HepG2 (cell line): ENCODE data around the gene HK3. TPM values are rescaled to one million over a fixed set of nuclear protein-coding genes. Genes with fewer than 3 reads are reported as not detected.

Experiments
- ATAC-seq: fragments of 200-7000 bp; cut with Tn5 transposase; 3 replicates; pipeline ENCODE4 v1.9.1; 2020; ENCODE audit warnings: mild to moderate bottlenecking, moderate library complexity
- BruUV-seq: library from RNA; stranded (reverse); fragments of 400-500 nt; replicated peaks from 2 replicates; lab custom pipeline; 2021; lab: Mats Ljungman, UMichigan
- CTCF ChIA-PET: fragments of 300-600 bp; formaldehyde crosslinking; extraction: SDS; loops from one replicate; lab custom pipeline; 2021; ENCODE audit warnings: low total read pairs, inconsistent platforms, low intra/inter-chr PET ratio; lab: Yijun Ruan, JAX
- POLR2A ChIA-PET: fragments of 350-600 bp; sonication (Branson Sonifier 250); formaldehyde crosslinking; loops from one replicate; lab custom pipeline; 2020; ENCODE audit warnings: antibody characterized with exemption, inconsistent platforms; lab: Yijun Ruan, JAX
- DNase-seq: peaks from one replicate; pipeline ENCODE4 v3.0.0-alpha.2; 2015; ENCODE audit warnings: low spot score
- FAIRE-seq: peaks from 3 replicates; lab custom pipeline; 2011; peaks lifted over from hg19 to GRCh38; lab: Jason Lieb, UNC
- H2AFZ ChIP-seq: one replicate; pipeline ENCODE4 v1.6.1; 2011; ENCODE audit warnings: low read length, inconsistent platforms
- H3K27ac ChIP-seq: fragments of 300-600 bp; 3 replicates; pipeline ENCODE4 v1.8.0; 2011; ENCODE audit warnings: mixed run types, mild to moderate bottlenecking, mixed read lengths, low read length, inconsistent platforms; ENCODE audit not compliant: insufficient read depth; ENCODE audit errors: extremely low read length
- H3K27me3 ChIP-seq, 2 experiments: fragments of 200-600 bp in 1 of 2; 2 replicates in 1 of 2; 3 replicates in 1 of 2; pipeline versions ENCODE4 v1.6.0 to v1.8.0; 2011; ENCODE audit warnings: low read length in 2 of 2, mild to moderate bottlenecking in 2 of 2, moderate library complexity in 2 of 2, inconsistent platforms in 1 of 2; ENCODE audit not compliant: insufficient read depth in 2 of 2, control insufficient read depth in 1 of 2
- H3K36me3 ChIP-seq, 2 experiments: fragments of 200-600 bp in 1 of 2; replicated peaks in 1 of 2; 2 replicates in 1 of 2; 3 replicates in 1 of 2; pipeline versions ENCODE4 v1.5.1 to v1.8.0; 2011; ENCODE audit warnings: low read length in 2 of 2, inconsistent platforms in 1 of 2; ENCODE audit not compliant: insufficient read depth in 2 of 2, control insufficient read depth in 1 of 2
- H3K4me1 ChIP-seq: 2 replicates; pipeline ENCODE4 v1.5.1; 2012; ENCODE audit warnings: low read length, inconsistent platforms; ENCODE audit not compliant: insufficient read depth
- H3K4me2 ChIP-seq: 2 replicates; pipeline ENCODE4 v1.6.0; 2011; ENCODE audit warnings: low read depth, low read length, inconsistent platforms
- H3K4me3 ChIP-seq, 3 experiments: fragments of 200-600 bp in 1 of 3; sonication (generic), shearing (Covaris generic) in 1 of 3; replicated peaks in 1 of 3; 2 replicates each; pipeline ENCODE4 v1.5.1; 2011 to 2016; ENCODE audit warnings: low read length in 3 of 3, inconsistent platforms in 2 of 3, low read depth in 2 of 3, mild to moderate bottlenecking in 2 of 3, control low read depth in 1 of 3, mixed read lengths in 1 of 3; ENCODE audit not compliant: insufficient read depth in 1 of 3
- H3K79me2 ChIP-seq: one replicate; pipeline ENCODE4 v1.6.1; 2011; ENCODE audit warnings: low read length, inconsistent platforms; ENCODE audit not compliant: insufficient read depth
- H3K9ac ChIP-seq: 2 replicates; pipeline ENCODE4 v1.6.0; 2011; ENCODE audit warnings: mild to moderate bottlenecking, low read depth, low read length, inconsistent platforms; ENCODE audit not compliant: insufficient read depth
- H3K9me3 ChIP-seq: 2 replicates; pipeline ENCODE4 v1.5.1; 2012; ENCODE audit warnings: mild to moderate bottlenecking, low read length
- H4K20me1 ChIP-seq: 2 replicates; pipeline ENCODE4 v1.6.0; 2011; ENCODE audit warnings: inconsistent platforms, mild to moderate bottlenecking, low read length, moderate library complexity; ENCODE audit not compliant: insufficient read depth
- ATM ChIP-seq: fragments of 450-650 bp; IDR thresholded peaks from 2 replicates; pipeline ENCODE4 v1.7.1; 2017; ENCODE audit warnings: mild to moderate bottlenecking, borderline replicate concordance
- BORCS8-MEF2B ChIP-seq: sonication (generic); formaldehyde crosslinking; IDR thresholded peaks from 2 replicates; pipeline ENCODE4 v1.8.0; 2022; ENCODE audit warnings: mild to moderate bottlenecking, missing genetic modification reagents
- FOSL1 ChIP-seq: sonication (generic); formaldehyde crosslinking; IDR thresholded peaks from 2 replicates; pipeline ENCODE4 v1.9.0; 2021; ENCODE audit warnings: missing genetic modification reagents, borderline replicate concordance
- GTF2F1 ChIP-seq: fragments of 150-350 bp; IDR thresholded peaks from 2 replicates; pipeline ENCODE4 v1.6.1; 2014; ENCODE audit warnings: low read length
- HNF4A ChIP-seq: sonication (generic); formaldehyde crosslinking; IDR thresholded peaks from 2 replicates; pipeline ENCODE4 v1.4.0; 2020; ENCODE audit warnings: missing genetic modification reagents
- MIER2 ChIP-seq: IDR thresholded peaks from 2 replicates; pipeline ENCODE4 v1.6.1; 2016; ENCODE audit warnings: missing biosample characterization, missing genetic modification reagents
- MXD4 ChIP-seq: IDR thresholded peaks from 2 replicates; pipeline ENCODE4 v1.6.1; 2016; ENCODE audit warnings: mild to moderate bottlenecking, missing biosample characterization, missing genetic modification reagents
- MZF1 ChIP-seq: sonication (generic); formaldehyde crosslinking; IDR thresholded peaks from 2 replicates; pipeline ENCODE4 v1.8.1; 2023; ENCODE audit warnings: mild to moderate bottlenecking, missing genetic modification reagents, borderline replicate concordance
- NCOA2 ChIP-seq: sonication (generic); formaldehyde crosslinking; IDR thresholded peaks from 2 replicates; pipeline ENCODE4 v1.8.0; 2022; ENCODE audit warnings: inconsistent platforms
- PRMT3 ChIP-seq: sonication (generic); formaldehyde crosslinking; IDR thresholded peaks from 2 replicates; pipeline ENCODE4 v1.8.1; 2022; ENCODE audit warnings: low read depth, mild to moderate bottlenecking, moderate library complexity, missing genetic modification reagents, borderline replicate concordance
- SIN3A ChIP-seq: IDR thresholded peaks from 2 replicates; pipeline ENCODE4 v1.6.1; 2011; ENCODE audit warnings: low read depth, mild to moderate bottlenecking, control low read depth, low read length, borderline replicate concordance
- SIX1 ChIP-seq: sonication (generic); formaldehyde crosslinking; IDR thresholded peaks from 2 replicates; pipeline ENCODE4 v1.4.0; 2020; ENCODE audit warnings: missing genetic modification reagents, borderline replicate concordance
- SP140L ChIP-seq: sonication (generic); formaldehyde crosslinking; IDR thresholded peaks from 2 replicates; pipeline ENCODE4 v1.4.0; 2020; ENCODE audit warnings: missing genetic modification reagents, borderline replicate concordance
- SPEN ChIP-seq: sonication (generic); formaldehyde crosslinking; IDR thresholded peaks from 2 replicates; pipeline ENCODE4 v1.5.1; 2020; ENCODE audit warnings: low read depth, mild to moderate bottlenecking, missing genetic modification reagents
- SRY ChIP-seq: sonication (generic); formaldehyde crosslinking; IDR thresholded peaks from 2 replicates; pipeline ENCODE4 v1.8.0; 2022; ENCODE audit warnings: mild to moderate bottlenecking, missing genetic modification reagents
- ZNF256 ChIP-seq: sonication (generic); formaldehyde crosslinking; conservative IDR thresholded peaks from 2 replicates; pipeline ENCODE4 v1.4.0; 2020; ENCODE audit warnings: missing genetic modification reagents
- ZNF513 ChIP-seq: sonication (generic); formaldehyde crosslinking; conservative IDR thresholded peaks from 2 replicates; pipeline ENCODE4 v1.5.0; 2020; ENCODE audit warnings: missing genetic modification reagents
- ZNF543 ChIP-seq: sonication (generic); formaldehyde crosslinking; IDR thresholded peaks from 2 replicates; pipeline ENCODE4 v1.4.0; 2020; ENCODE audit warnings: mild to moderate bottlenecking, missing genetic modification reagents
- WGBS: methylation state at CpG from one replicate; pipeline ENCODE4 v1.1.6; 2017; ENCODE audit warnings: low lambda C conversion rate; 5-methylcytosine and 5-hydroxymethylcytosine counted together
- in situ Hi-C: cut with HindIII; loops from 2 replicates; pipeline ENCODE4 v1.10.0; 2017; ENCODE audit warnings: low pct_unique_long_range_greater_than_20kb; ENCODE audit not compliant: extremely low pct_ligation_motif_present
- intact Hi-C: fragments of 100-400 bp; cut with micrococcal nuclease; formaldehyde crosslinking; loops from one replicate; pipeline ENCODE4 v1.10.0; 2022; ENCODE audit not compliant: unreplicated experiment
- polyA plus RNA-seq, 8 experiments: library from polyadenylated mRNA; depleted of rRNA in 3 of 8; stranded (reverse) in 7 of 8; unstranded in 1 of 8; fragments of >200 nt; fragmentation: Illumina TruSeq in 4 of 8; extraction: Trizol in 4 of 8; gene quantifications; 2 replicates each; pipeline versions ENCODE4 v1.2.1 to v1.2.3, GENCODE V29; 2011 to 2016; ENCODE audit warnings: low read depth in 4 of 8, missing spikeins in 1 of 8, mixed read lengths in 1 of 8; ENCODE audit not compliant: insufficient read depth in 1 of 8
- total RNA-seq, 5 experiments: library from RNA; depleted of rRNA; stranded (reverse); fragments of >200 nt; fragmentation: Illumina TruSeq; extraction: Trizol; gene quantifications; 2 replicates each; pipeline ENCODE4 v1.2.3, GENCODE V29; 2016; ENCODE audit warnings: low read depth in 1 of 5
- TF ChIP-seq, protein P1 (sequence below): sonication (generic); formaldehyde crosslinking; IDR thresholded peaks from 2 replicates; pipeline ENCODE4 v1.4.0; 2020; ENCODE audit warnings: missing genetic modification reagents
- TF ChIP-seq, protein P2 (sequence below): sonication (generic); formaldehyde crosslinking; conservative IDR thresholded peaks from 2 replicates; pipeline ENCODE4 v1.4.0; 2020; ENCODE audit warnings: missing genetic modification reagents

HK3 gene
- total and polyA plus RNA-seq, 2 of the 13 experiments (the other 11 are each of a cell fraction or from before 2014, with no cell fraction given), result not detected

DNA sequence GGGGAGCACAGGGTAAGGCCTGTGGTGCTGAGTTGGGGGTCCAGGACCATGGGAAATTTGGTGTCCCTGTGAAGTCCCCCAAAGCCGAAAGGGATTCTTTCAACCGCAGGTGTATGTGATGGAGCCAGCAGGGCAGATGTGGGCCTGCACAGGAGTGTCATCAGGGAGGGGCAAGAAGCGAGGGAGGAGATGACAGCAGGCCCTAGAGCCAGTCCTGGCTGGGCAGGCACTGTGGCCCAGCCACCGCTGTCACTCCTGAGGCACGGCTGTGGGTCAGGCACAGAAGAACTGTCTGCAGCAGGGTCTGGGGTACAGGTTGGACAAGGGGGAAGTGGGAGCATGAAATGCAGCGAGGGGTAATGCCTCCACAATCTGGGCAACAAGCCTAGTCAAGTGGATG is 4.8 kb downstream of the HK3 start:
- Histone ChIP-seq H4K20me1 (no peaks in the 10 kb centered on the region), H3K27ac (no peak overlapping the region), H3K36me3 (no peaks in the 10 kb centered on the region), H3K27me3 (peaks cover 2 to 14% of the 10 kb centered on the region in 2 experiments; a peak in 3 of 5 replicates), H3K9ac (no peak overlapping the region), H3K4me1 (no peaks in the 10 kb centered on the region), H3K4me3 (no peak overlapping the region), H3K4me2 (no peak overlapping the region), H3K79me2 (no peaks in the 10 kb centered on the region), H3K9me3 (no peaks in the 10 kb centered on the region), H2AFZ (no peak overlapping the region)
- intact Hi-C loops, result no loop called here
- in situ Hi-C loops, result no loop called here
- no peak for ATAC-seq
- ChIA-PET CTCF (no interaction called here), POLR2A (no interaction called here)
- no peak for FAIRE-seq
- BruUV-seq, result no TSS peak
- TF ChIP-seq SPEN (CRISPR knock-in tag) (no peak), MXD4 (CRISPR knock-in tag) (no peak), SIN3A (no peak), GTF2F1 (no peak), PRMT3 (CRISPR knock-in tag) (no peak), HNF4A (CRISPR knock-in tag) (no peak), ATM (no peak), BORCS8-MEF2B (CRISPR knock-in tag) (no peak), ZNF256 (CRISPR knock-in tag) (no peak), NCOA2 (CRISPR knock-in tag) (no peak), SIX1 (CRISPR knock-in tag) (no peak), SP140L (no peak), MZF1 (CRISPR knock-in tag) (no peak), SRY (CRISPR knock-in tag) (no peak), FOSL1 (CRISPR knock-in tag) (no peak), MIER2 (CRISPR knock-in tag) (no peak), ZNF513 (CRISPR knock-in tag) (no peak), ZNF543 (CRISPR knock-in tag) (no peak)
- TF ChIP-seq, protein P1, sequence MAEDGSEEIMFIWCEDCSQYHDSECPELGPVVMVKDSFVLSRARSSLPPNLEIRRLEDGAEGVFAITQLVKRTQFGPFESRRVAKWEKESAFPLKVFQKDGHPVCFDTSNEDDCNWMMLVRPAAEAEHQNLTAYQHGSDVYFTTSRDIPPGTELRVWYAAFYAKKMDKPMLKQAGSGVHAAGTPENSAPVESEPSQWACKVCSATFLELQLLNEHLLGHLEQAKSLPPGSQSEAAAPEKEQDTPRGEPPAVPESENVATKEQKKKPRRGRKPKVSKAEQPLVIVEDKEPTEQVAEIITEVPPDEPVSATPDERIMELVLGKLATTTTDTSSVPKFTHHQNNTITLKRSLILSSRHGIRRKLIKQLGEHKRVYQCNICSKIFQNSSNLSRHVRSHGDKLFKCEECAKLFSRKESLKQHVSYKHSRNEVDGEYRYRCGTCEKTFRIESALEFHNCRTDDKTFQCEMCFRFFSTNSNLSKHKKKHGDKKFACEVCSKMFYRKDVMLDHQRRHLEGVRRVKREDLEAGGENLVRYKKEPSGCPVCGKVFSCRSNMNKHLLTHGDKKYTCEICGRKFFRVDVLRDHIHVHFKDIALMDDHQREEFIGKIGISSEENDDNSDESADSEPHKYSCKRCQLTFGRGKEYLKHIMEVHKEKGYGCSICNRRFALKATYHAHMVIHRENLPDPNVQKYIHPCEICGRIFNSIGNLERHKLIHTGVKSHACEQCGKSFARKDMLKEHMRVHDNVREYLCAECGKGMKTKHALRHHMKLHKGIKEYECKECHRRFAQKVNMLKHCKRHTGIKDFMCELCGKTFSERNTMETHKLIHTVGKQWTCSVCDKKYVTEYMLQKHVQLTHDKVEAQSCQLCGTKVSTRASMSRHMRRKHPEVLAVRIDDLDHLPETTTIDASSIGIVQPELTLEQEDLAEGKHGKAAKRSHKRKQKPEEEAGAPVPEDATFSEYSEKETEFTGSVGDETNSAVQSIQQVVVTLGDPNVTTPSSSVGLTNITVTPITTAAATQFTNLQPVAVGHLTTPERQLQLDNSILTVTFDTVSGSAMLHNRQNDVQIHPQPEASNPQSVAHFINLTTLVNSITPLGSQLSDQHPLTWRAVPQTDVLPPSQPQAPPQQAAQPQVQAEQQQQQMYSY, result no peak
- TF ChIP-seq, protein P2, sequence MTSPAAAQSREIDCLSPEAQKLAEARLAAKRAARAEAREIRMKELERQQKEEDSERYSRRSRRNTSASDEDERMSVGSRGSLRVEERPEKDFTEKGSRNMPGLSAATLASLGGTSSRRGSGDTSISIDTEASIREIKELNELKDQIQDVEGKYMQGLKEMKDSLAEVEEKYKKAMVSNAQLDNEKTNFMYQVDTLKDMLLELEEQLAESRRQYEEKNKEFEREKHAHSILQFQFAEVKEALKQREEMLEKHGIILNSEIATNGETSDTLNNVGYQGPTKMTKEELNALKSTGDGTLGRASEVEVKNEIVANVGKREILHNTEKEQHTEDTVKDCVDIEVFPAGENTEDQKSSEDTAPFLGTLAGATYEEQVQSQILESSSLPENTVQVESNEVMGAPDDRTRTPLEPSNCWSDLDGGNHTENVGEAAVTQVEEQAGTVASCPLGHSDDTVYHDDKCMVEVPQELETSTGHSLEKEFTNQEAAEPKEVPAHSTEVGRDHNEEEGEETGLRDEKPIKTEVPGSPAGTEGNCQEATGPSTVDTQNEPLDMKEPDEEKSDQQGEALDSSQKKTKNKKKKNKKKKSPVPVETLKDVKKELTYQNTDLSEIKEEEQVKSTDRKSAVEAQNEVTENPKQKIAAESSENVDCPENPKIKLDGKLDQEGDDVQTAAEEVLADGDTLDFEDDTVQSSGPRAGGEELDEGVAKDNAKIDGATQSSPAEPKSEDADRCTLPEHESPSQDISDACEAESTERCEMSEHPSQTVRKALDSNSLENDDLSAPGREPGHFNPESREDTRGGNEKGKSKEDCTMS (CRISPR knock-in tag), result no peak
- no peak for DNase-seq
- 26% methylated on average over 6 of the region's 6 CpGs for WGBS
